Nephron progenitor cell (in vitro differentiated cells): Measurements from ENCODE around the gene CRTC2.

Experiments
- DNase-seq: peaks from one replicate; pipeline ENCODE4 v3.0.0; 2021
- H3K27ac Mint-ChIP-seq: 2 replicates; pipeline ENCODE4 v1.8.0; 2021; ENCODE audit warnings: mild to moderate bottlenecking, moderate library complexity, mixed read lengths
- H3K27me3 Mint-ChIP-seq: 2 replicates; pipeline ENCODE4 v1.8.0; 2021; ENCODE audit warnings: mild to moderate bottlenecking, low read depth, mixed read lengths; ENCODE audit not compliant: poor library complexity
- H3K36me3 Mint-ChIP-seq: 2 replicates; pipeline ENCODE4 v1.8.0; 2021; ENCODE audit warnings: low read depth, mixed read lengths
- H3K4me1 Mint-ChIP-seq: 2 replicates; pipeline ENCODE4 v1.8.0; 2021; ENCODE audit warnings: mixed read lengths
- H3K4me3 Mint-ChIP-seq: 2 replicates; pipeline ENCODE4 v1.8.0; 2021; ENCODE audit warnings: mild to moderate bottlenecking, moderate library complexity, mixed read lengths
- H3K9me3 Mint-ChIP-seq: 2 replicates; pipeline ENCODE4 v1.8.0; 2021; ENCODE audit warnings: mild to moderate bottlenecking, moderate library complexity, mixed read lengths
- CTCF ChIP-seq: fragments of 200-600 bp; sonication (generic); IDR thresholded peaks from 2 replicates; pipeline ENCODE4 v1.5.0; 2021; ENCODE audit warnings: antibody characterized with exemption

CRTC2 gene

GRCh38 chr1:153938996-153939395 lies 19.4 kb downstream of the CRTC2 start:
- TF ChIP-seq CTCF: no peak
- H3K27ac Mint-ChIP-seq: no peak overlapping the region
- no peak overlapping the region for H3K4me3 Mint-ChIP-seq
- peaks cover 2% of the 10 kb centered on the region for H3K27me3 Mint-ChIP-seq
- H3K4me1 Mint-ChIP-seq: no peaks in the 10 kb centered on the region
- DNase-seq: no peak
- no peaks in the 10 kb centered on the region for H3K9me3 Mint-ChIP-seq
- peaks cover 55% of the 10 kb centered on the region for H3K36me3 Mint-ChIP-seq

GRCh38 chr1:153937331-153937730 lies 21.1 kb downstream of the CRTC2 start:
- Mint-ChIP-seq H3K27ac (no peak overlapping the region), H3K4me3 (no peak overlapping the region), H3K9me3 (no peaks in the 10 kb centered on the region), H3K36me3 (peaks cover 60% of the 10 kb centered on the region), H3K4me1 (no peaks in the 10 kb centered on the region), H3K27me3 (peaks cover 2% of the 10 kb centered on the region)
- no peak for TF ChIP-seq CTCF
- DNase-seq: no peak

GRCh38 chr1:153936011-153936802 lies 22.2 kb downstream of the CRTC2 start:
- Mint-ChIP-seq H3K36me3 (peaks cover 61% of the 10 kb centered on the region), H3K9me3 (no peaks in the 10 kb centered on the region), H3K27ac (no peak overlapping the region), H3K4me1 (no peaks in the 10 kb centered on the region), H3K4me3 (no peak overlapping the region), H3K27me3 (peaks cover 2% of the 10 kb centered on the region)
- no peak for DNase-seq
- no peak for TF ChIP-seq CTCF

GRCh38 chr1:153934746-153935145 lies 23.7 kb downstream of the CRTC2 start:
- Mint-ChIP-seq H3K27ac (no peak overlapping the region), H3K4me3 (no peak overlapping the region), H3K9me3 (no peaks in the 10 kb centered on the region), H3K4me1 (no peaks in the 10 kb centered on the region), H3K36me3 (peaks cover 58% of the 10 kb centered on the region), H3K27me3 (peaks cover 2% of the 10 kb centered on the region)
- TF ChIP-seq CTCF: no peak
- no peak for DNase-seq

- no peak overlapping the region for H3K4me3 Mint-ChIP-seq
- peaks cover 51% of the 10 kb centered on the region for H3K36me3 Mint-ChIP-seq
- no peak overlapping the region for H3K27ac Mint-ChIP-seq
- peaks cover 2% of the 10 kb centered on the region for H3K27me3 Mint-ChIP-seq
- DNase-seq: no peak
- H3K9me3 Mint-ChIP-seq: no peaks in the 10 kb centered on the region
- no peaks in the 10 kb centered on the region for H3K4me1 Mint-ChIP-seq
- no peak for TF ChIP-seq CTCF
These were observed 24.5 kb downstream of the CRTC2 start for GRCh38 chr1:153933955-153934354.

GRCh38 chr1:153933430-153933829 lies 25.0 kb downstream of the CRTC2 start:
- no peaks in the 10 kb centered on the region for H3K9me3 Mint-ChIP-seq
- no peak overlapping the region for H3K27ac Mint-ChIP-seq
- DNase-seq: no peak
- no peaks in the 10 kb centered on the region for H3K4me1 Mint-ChIP-seq
- TF ChIP-seq CTCF: no peak
- H3K4me3 Mint-ChIP-seq: no peak overlapping the region
- peaks cover 47% of the 10 kb centered on the region for H3K36me3 Mint-ChIP-seq
- H3K27me3 Mint-ChIP-seq: peaks cover 2% of the 10 kb centered on the region
